CD14-positive monocyte (primary cell): ENCODE data around the gene BPIFB1. TPM values are rescaled to one million over a fixed set of nuclear protein-coding genes. Genes with fewer than 3 reads are reported as not detected.

Source experiments
- DNase-seq, 3 donors: peaks; one replicate each; pipeline ENCODE4 v3.0.0-alpha.2; 2011 to 2022
- H2AFZ ChIP-seq: 2 replicates; pipeline ENCODE4 v1.6.0; 2012; ENCODE audit warnings: mild to moderate bottlenecking, low read depth, low read length, inconsistent platforms; ENCODE audit not compliant: insufficient read depth, poor library complexity, severe bottlenecking
- H3K27ac ChIP-seq, 2 donors: 1 replicate in 1 of 2; 2 replicates in 1 of 2; pipeline ENCODE4 v1.5.1; 2012 to 2013; ENCODE audit warnings: low read length in 2 of 2, control low read depth in 1 of 2, inconsistent platforms in 1 of 2, low read depth in 1 of 2, mild to moderate bottlenecking in 1 of 2
- H3K27me3 ChIP-seq, 2 donors: one replicate each; pipeline versions ENCODE4 v1.6.0 to v1.6.1; 2011 to 2013; ENCODE audit warnings: low read length in 2 of 2; ENCODE audit not compliant: control insufficient read depth in 2 of 2, insufficient read depth in 2 of 2
- H3K36me3 ChIP-seq, 2 donors: replicated peaks in 1 of 2; 1 replicate in 1 of 2; 2 replicates in 1 of 2; pipeline versions ENCODE4 v1.5.1 to v1.6.1; 2012 to 2013; ENCODE audit warnings: low read length in 2 of 2, control low read depth in 1 of 2, inconsistent platforms in 1 of 2, mild to moderate bottlenecking in 1 of 2; ENCODE audit not compliant: insufficient read depth in 2 of 2, control insufficient read depth in 1 of 2
- H3K4me1 ChIP-seq, 2 donors: 1 replicate in 1 of 2; 2 replicates in 1 of 2; pipeline versions ENCODE4 v1.5.1 to v1.6.1; 2012 to 2013; ENCODE audit warnings: low read length in 2 of 2, control low read depth in 1 of 2, inconsistent platforms in 1 of 2, mild to moderate bottlenecking in 1 of 2, moderate library complexity in 1 of 2; ENCODE audit not compliant: insufficient read depth in 2 of 2, control insufficient read depth in 1 of 2
- H3K4me2 ChIP-seq: replicated peaks from 2 replicates; pipeline ENCODE3; 2012; ENCODE audit warnings: low read length, moderate library complexity, mild to moderate bottlenecking; ENCODE audit not compliant: poor library complexity, severe bottlenecking; ENCODE audit errors: extremely low read depth
- H3K4me3 ChIP-seq, 3 experiments: fragments of 200-600 bp in 1 of 3; sonication (generic) in 1 of 3; replicated peaks in 1 of 3; 1 replicate in 2 of 3; 2 replicates in 1 of 3; pipeline ENCODE4 v1.5.1; 2011 to 2013; ENCODE audit warnings: low read length in 3 of 3, mild to moderate bottlenecking in 3 of 3, control low read depth in 2 of 3, low read depth in 2 of 3, inconsistent platforms in 1 of 3, moderate library complexity in 1 of 3
- H3K79me2 ChIP-seq: 2 replicates; pipeline ENCODE4 v1.6.0; 2012; ENCODE audit warnings: mild to moderate bottlenecking, control low read depth, inconsistent platforms, low read length, moderate library complexity; ENCODE audit not compliant: insufficient read depth
- H3K9ac ChIP-seq: 2 replicates; pipeline ENCODE4 v1.6.0; 2017; ENCODE audit warnings: low read length, mild to moderate bottlenecking; ENCODE audit not compliant: insufficient read depth, poor library complexity, severe bottlenecking
- H3K9me3 ChIP-seq, 2 donors: replicated peaks in 1 of 2; 1 replicate in 1 of 2; 2 replicates in 1 of 2; pipeline versions ENCODE4 v1.5.1 to v1.6.1; 2012 to 2013; ENCODE audit warnings: low read length in 2 of 2, control low read depth in 1 of 2; ENCODE audit not compliant: control insufficient read depth in 1 of 2, insufficient read depth in 1 of 2
- H4K20me1 ChIP-seq: 2 replicates; pipeline ENCODE4 v1.6.0; 2012; ENCODE audit warnings: mild to moderate bottlenecking, low read length, control low read depth, moderate library complexity; ENCODE audit not compliant: insufficient read depth
- H3K27ac Mint-ChIP-seq, 7 donors: one replicate each; pipeline ENCODE4 v1.8.0; 2020; ENCODE audit warnings: mild to moderate bottlenecking in 7 of 7, mixed read lengths in 7 of 7, moderate library complexity in 6 of 7, inconsistent platforms in 2 of 7
- H3K27me3 Mint-ChIP-seq, 3 donors: one replicate each; pipeline ENCODE4 v1.8.0; 2021 to 2022; ENCODE audit warnings: low read depth in 3 of 3, mild to moderate bottlenecking in 3 of 3, mixed read lengths in 3 of 3, moderate library complexity in 3 of 3, inconsistent platforms in 1 of 3
- H3K36me3 Mint-ChIP-seq, 2 donors: one replicate each; pipeline ENCODE4 v1.8.0; 2020; ENCODE audit warnings: mixed read lengths in 2 of 2, inconsistent platforms in 1 of 2, mild to moderate bottlenecking in 1 of 2
- H3K4me1 Mint-ChIP-seq: one replicate; pipeline ENCODE4 v1.8.0; 2020; ENCODE audit warnings: mild to moderate bottlenecking, mixed read lengths
- H3K4me3 Mint-ChIP-seq, 2 donors: one replicate each; pipeline ENCODE4 v1.8.0; 2020; ENCODE audit warnings: mild to moderate bottlenecking in 2 of 2, mixed read lengths in 2 of 2, moderate library complexity in 1 of 2
- H3K9me3 Mint-ChIP-seq, 7 donors: one replicate each; pipeline ENCODE4 v1.8.0; 2020 to 2022; ENCODE audit warnings: mixed read lengths in 7 of 7, mild to moderate bottlenecking in 6 of 7, moderate library complexity in 6 of 7, inconsistent platforms in 2 of 7
- WGBS: methylation state at CpG from one replicate; pipeline ENCODE4 v1.1.5; 2013; ENCODE audit warnings: missing lambda C conversion rate; ENCODE audit not compliant: insufficient coverage; 5-methylcytosine and 5-hydroxymethylcytosine counted together
- intact Hi-C, 2 donors: fragments of 100-400 bp; cut with micrococcal nuclease; formaldehyde crosslinking; loops; one replicate each; pipeline versions ENCODE4 v1.15.0 to v1.15.1; 2023
- polyA plus RNA-seq, 3 donors: library from polyadenylated mRNA; depleted of rRNA in 1 of 3; unstranded in 2 of 3; stranded (reverse) in 1 of 3; fragments of 300-500 nt in 2 of 3; fragments of >200 nt in 1 of 3; fragmentation: Illumina TruSeq in 2 of 3; gene quantifications; 1 replicate in 2 of 3; 2 replicates in 1 of 3; pipeline ENCODE4 v1.2.3, GENCODE V29; 2012 to 2021
- TF ChIP-seq, protein P1 (sequence below): fragments of 200-600 bp; IDR thresholded peaks from one replicate; pipeline ENCODE4 v1.8.0; 2022; ENCODE audit warnings: antibody characterized with exemption, mild to moderate bottlenecking

The BPIFB1 gene
- polyA plus RNA-seq, 3 donors = not detected

DNA sequence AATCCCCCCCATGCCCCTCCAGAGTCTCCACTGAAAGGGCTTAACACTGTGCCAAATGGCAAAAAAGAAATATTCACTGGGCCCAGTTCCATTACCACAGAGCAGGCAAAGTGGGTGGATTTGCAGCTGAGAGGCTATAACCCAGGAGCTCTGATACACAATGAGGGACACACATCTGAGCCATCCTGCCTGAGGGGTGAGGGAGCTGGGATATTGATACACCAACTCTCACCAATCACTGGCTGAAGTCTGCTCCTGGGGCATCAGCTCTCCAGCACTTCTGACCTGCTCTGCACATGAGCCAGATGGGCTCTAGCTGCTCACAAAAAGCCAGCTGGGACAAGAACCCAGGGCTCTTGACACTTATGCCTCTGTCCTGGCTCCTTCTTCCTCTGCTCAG, 4.9 kb downstream of the BPIFB1 start:
- no peaks in the 10 kb centered on the region for H3K4me1 Mint-ChIP-seq
- Histone ChIP-seq H3K4me2 (no peak overlapping the region), H3K4me3 (no peak overlapping the region), H3K27me3 (no peaks in the 10 kb centered on the region), H3K4me1 (no peaks in the 10 kb centered on the region), H3K9ac (no peak overlapping the region), H2AFZ (no peak overlapping the region), H3K36me3 (no peaks in the 10 kb centered on the region), H3K9me3 (no peaks in the 10 kb centered on the region), H4K20me1 (no peaks in the 10 kb centered on the region), H3K27ac (no peak overlapping the region), H3K79me2 (no peaks in the 10 kb centered on the region)
- no peaks in the 10 kb centered on the region for H3K36me3 Mint-ChIP-seq
- peaks cover 3 to 9% (median 9%) of the 10 kb centered on the region in 3 donors for H3K27me3 Mint-ChIP-seq
- TF ChIP-seq, protein P1, sequence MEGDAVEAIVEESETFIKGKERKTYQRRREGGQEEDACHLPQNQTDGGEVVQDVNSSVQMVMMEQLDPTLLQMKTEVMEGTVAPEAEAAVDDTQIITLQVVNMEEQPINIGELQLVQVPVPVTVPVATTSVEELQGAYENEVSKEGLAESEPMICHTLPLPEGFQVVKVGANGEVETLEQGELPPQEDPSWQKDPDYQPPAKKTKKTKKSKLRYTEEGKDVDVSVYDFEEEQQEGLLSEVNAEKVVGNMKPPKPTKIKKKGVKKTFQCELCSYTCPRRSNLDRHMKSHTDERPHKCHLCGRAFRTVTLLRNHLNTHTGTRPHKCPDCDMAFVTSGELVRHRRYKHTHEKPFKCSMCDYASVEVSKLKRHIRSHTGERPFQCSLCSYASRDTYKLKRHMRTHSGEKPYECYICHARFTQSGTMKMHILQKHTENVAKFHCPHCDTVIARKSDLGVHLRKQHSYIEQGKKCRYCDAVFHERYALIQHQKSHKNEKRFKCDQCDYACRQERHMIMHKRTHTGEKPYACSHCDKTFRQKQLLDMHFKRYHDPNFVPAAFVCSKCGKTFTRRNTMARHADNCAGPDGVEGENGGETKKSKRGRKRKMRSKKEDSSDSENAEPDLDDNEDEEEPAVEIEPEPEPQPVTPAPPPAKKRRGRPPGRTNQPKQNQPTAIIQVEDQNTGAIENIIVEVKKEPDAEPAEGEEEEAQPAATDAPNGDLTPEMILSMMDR = no peak
- intact Hi-C loops = no loop called here
- no peak for DNase-seq
- no peak overlapping the region for H3K27ac Mint-ChIP-seq
- H3K9me3 Mint-ChIP-seq = no peaks in the 10 kb centered on the region
- no peak overlapping the region for H3K4me3 Mint-ChIP-seq

DNA sequence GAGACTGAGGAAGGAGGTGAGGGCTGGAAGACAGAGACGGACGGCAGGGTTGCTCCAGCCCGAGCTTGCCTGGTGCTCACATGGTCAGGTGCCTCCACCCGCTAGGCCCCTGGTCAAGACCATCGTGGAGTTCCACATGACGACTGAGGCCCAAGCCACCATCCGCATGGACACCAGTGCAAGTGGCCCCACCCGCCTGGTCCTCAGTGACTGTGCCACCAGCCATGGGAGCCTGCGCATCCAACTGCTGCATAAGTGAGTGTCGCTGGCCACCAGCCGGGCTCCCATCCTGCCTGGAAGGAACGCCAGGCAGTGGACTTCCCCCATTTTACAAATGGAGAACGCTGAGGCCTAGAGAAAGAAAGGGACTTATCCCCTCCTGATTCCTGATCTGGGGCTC, 7.8 kb downstream of the BPIFB1 start:
- Mint-ChIP-seq H3K27ac (peak overlapping the region in 1 of 7 donors; percentile 51), H3K9me3 (peaks cover 0 to 3% (median 2%) of the 10 kb centered on the region in 7 donors), H3K36me3 (no peaks in the 10 kb centered on the region), H3K27me3 (peaks cover 3 to 13% (median 3%) of the 10 kb centered on the region in 3 donors), H3K4me3 (no peak overlapping the region), H3K4me1 (no peaks in the 10 kb centered on the region)
- no peak for DNase-seq
- Histone ChIP-seq H3K9me3 (no peaks in the 10 kb centered on the region), H3K79me2 (no peaks in the 10 kb centered on the region), H3K4me3 (no peak overlapping the region), H3K4me2 (no peak overlapping the region), H2AFZ (no peak overlapping the region), H3K36me3 (no peaks in the 10 kb centered on the region), H3K9ac (no peak overlapping the region), H3K27ac (no peak overlapping the region), H4K20me1 (no peaks in the 10 kb centered on the region), H3K27me3 (no peaks in the 10 kb centered on the region), H3K4me1 (no peaks in the 10 kb centered on the region)
- WGBS = 97% methylated on average over 13 of the region's 13 CpGs
- TF ChIP-seq, protein P1 = no peak
- intact Hi-C loops = loop anchor here in 1 of 2 donors (10.0 kb wide), 1 partner anchor 496 kb away; no protein-coding TSS in a partner anchor
